Upper lobe of right lung (tissue), 1 donor: ENCODE measurements around the gene GULP1. TPM values are rescaled to one million over a fixed set of nuclear protein-coding genes. Genes with fewer than 3 reads are reported as not detected.
A peak's percentile ranks its signal among the peaks of the same experiment; 100 is the strongest.

Experiments
- ATAC-seq: fragments of 200-7000 bp; cut with Tn5 transposase; one replicate; pipeline ENCODE4 v1.9.1; 2020; ENCODE audit warnings: mild to moderate bottlenecking, moderate library complexity
- DNase-seq: peaks from one replicate; pipeline ENCODE4 v3.0.0-alpha.2; 2020
- H3K27ac ChIP-seq: fragments of 200-600 bp; one replicate; pipeline ENCODE4 v1.8.0; 2022
- H3K27me3 ChIP-seq: fragments of 200-600 bp; one replicate; pipeline ENCODE4 v1.8.0; 2022; ENCODE audit warnings: mild to moderate bottlenecking
- H3K36me3 ChIP-seq: fragments of 200-600 bp; one replicate; pipeline ENCODE4 v1.8.0; 2022
- H3K4me1 ChIP-seq: fragments of 200-600 bp; one replicate; pipeline ENCODE4 v1.8.0; 2022
- H3K4me3 ChIP-seq: fragments of 200-600 bp; one replicate; pipeline ENCODE4 v1.8.0; 2022; ENCODE audit warnings: mild to moderate bottlenecking
- H3K9me3 ChIP-seq: fragments of 200-600 bp; one replicate; pipeline ENCODE4 v1.8.0; 2022
- intact Hi-C: fragments of 100-400 bp; cut with DNase I; formaldehyde crosslinking; loops from one replicate; pipeline ENCODE4 v1.11.0; 2022
- total RNA-seq: library from RNA; stranded (reverse); fragmentation: NEBNext Ultra II Directional; extraction: Animal tissue kit (Norgen Biotek cat#: 25700); gene quantifications from one replicate; pipeline ENCODE4 v1.2.1, GENCODE V29; 2021
- TF ChIP-seq, protein P1 (sequence below): fragments of 200-600 bp; IDR thresholded peaks from one replicate; pipeline ENCODE4 v1.8.0; 2022; ENCODE audit warnings: antibody characterized with exemption
- donor health status: DM: no; HTN: yes; CAD: no; lungs with severe emphysema.

GULP1 gene
- total RNA-seq, 1 donor from 2014 or later: 30.6 TPM

DNA sequence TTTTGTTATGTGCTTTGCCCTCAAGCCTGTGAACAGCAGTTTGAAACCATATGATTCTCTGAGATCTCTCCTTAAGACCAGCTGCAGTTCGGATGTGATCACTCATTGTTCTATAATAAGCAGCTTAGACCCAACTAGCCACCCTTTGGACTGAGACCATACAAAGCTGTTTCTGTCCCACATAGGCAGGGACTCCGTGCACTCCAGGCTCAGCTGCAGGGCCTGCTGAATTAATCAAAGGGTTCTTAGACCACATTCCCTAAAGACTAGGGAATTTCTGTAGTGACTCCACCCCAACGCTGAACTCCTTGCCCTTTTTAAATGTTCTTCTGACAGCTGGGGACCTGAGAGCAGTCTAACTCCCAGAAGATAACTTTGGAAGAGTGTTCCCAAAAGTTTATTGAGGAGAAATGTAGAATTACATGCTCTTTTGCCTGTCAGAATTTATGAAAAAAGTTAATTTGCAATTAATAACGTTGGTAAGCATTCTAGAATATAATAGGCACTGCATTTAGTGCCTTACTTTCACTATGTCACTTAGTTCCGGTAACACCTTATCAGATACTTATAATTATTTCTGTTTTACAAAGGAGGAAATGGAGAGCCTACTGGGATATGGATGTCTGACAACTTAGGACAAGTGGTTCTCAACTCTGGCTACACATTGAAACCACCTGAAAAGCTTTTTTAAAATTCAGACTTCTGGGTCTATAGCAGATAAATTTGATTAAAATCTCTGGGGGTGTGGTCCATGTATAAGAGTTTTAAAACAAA is 42.3 kb downstream of the GULP1 start:
- peak overlapping the region; percentile 28 for H3K4me3 ChIP-seq
- intact Hi-C loops: no loop called here
- no peaks in the 10 kb centered on the region for H3K9me3 ChIP-seq
- TF ChIP-seq, protein P1, sequence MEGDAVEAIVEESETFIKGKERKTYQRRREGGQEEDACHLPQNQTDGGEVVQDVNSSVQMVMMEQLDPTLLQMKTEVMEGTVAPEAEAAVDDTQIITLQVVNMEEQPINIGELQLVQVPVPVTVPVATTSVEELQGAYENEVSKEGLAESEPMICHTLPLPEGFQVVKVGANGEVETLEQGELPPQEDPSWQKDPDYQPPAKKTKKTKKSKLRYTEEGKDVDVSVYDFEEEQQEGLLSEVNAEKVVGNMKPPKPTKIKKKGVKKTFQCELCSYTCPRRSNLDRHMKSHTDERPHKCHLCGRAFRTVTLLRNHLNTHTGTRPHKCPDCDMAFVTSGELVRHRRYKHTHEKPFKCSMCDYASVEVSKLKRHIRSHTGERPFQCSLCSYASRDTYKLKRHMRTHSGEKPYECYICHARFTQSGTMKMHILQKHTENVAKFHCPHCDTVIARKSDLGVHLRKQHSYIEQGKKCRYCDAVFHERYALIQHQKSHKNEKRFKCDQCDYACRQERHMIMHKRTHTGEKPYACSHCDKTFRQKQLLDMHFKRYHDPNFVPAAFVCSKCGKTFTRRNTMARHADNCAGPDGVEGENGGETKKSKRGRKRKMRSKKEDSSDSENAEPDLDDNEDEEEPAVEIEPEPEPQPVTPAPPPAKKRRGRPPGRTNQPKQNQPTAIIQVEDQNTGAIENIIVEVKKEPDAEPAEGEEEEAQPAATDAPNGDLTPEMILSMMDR: no peak
- ATAC-seq (peak; percentile 74), DNase-seq (no peak)
- H3K4me1 ChIP-seq: peaks cover 6% of the 10 kb centered on the region
- no peaks in the 10 kb centered on the region for H3K36me3 ChIP-seq
- H3K27me3 ChIP-seq: no peaks in the 10 kb centered on the region
- H3K27ac ChIP-seq: peak overlapping the region; percentile 63

DNA sequence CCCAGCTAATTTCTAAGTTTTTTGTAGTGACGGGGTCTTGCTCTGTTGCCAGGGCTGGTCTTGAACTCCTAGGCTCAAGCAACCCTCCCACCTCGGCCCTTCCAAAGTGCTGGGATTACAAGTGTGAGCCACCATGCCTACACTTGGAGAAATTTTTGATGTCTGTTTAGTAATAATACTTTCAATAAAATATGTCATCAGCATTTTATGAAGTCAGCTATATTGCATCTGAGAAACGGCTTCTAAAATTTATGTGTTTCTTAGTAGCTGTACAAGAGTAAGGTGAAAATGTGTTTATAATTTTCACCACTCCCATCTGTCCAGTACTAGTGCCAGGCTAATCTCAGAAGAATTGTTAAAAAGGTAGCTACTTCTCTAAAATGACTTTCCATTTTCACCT is 46.8 kb downstream of the GULP1 start:
- ATAC-seq (no peak), DNase-seq (no peak)
- TF ChIP-seq, protein P1: no peak
- H3K4me1 ChIP-seq: peaks cover 3% of the 10 kb centered on the region
- H3K27ac ChIP-seq: no peak overlapping the region
- intact Hi-C loops: no loop called here
- no peaks in the 10 kb centered on the region for H3K36me3 ChIP-seq
- H3K27me3 ChIP-seq: no peaks in the 10 kb centered on the region
- H3K4me3 ChIP-seq: no peak overlapping the region
- H3K9me3 ChIP-seq: no peaks in the 10 kb centered on the region

GRCh38 chr2:188340257-188340656 is 48.6 kb downstream of the GULP1 start:
- TF ChIP-seq, protein P1: no peak
- ATAC-seq: no peak
- intact Hi-C loops: no loop called here
- H3K4me1 ChIP-seq: no peaks in the 10 kb centered on the region
- no peaks in the 10 kb centered on the region for H3K27me3 ChIP-seq
- H3K9me3 ChIP-seq: no peaks in the 10 kb centered on the region
- no peak overlapping the region for H3K4me3 ChIP-seq
- H3K36me3 ChIP-seq: no peaks in the 10 kb centered on the region
- no peak overlapping the region for H3K27ac ChIP-seq
- no peak for DNase-seq

DNA sequence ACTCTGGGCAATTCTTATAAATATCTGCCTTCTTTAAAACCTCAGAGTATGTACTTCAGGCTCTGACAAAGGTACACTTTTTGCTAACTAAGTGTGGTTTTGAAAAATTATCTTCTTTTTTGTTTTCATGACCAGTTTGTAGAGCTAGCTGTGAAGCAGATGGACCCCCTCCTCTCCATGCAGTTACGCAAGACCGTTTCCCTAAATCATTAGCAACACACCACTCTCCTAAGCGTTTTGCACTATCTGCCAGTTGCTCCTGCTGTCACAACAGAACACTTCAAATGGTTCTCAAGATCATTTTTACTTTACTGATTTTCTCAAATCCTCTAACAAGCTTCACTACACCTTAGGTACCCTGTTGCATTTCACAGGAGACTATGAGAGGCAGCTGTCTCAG is 53.3 kb downstream of the GULP1 start:
- no peaks in the 10 kb centered on the region for H3K9me3 ChIP-seq
- H3K36me3 ChIP-seq: no peaks in the 10 kb centered on the region
- DNase-seq: no peak
- intact Hi-C loops: no loop called here
- H3K27ac ChIP-seq: no peak overlapping the region
- H3K4me3 ChIP-seq: no peak overlapping the region
- TF ChIP-seq, protein P1: no peak
- no peaks in the 10 kb centered on the region for H3K27me3 ChIP-seq
- no peaks in the 10 kb centered on the region for H3K4me1 ChIP-seq
- ATAC-seq: no peak

- Histone ChIP-seq H3K9me3 (no peaks in the 10 kb centered on the region), H3K4me1 (no peaks in the 10 kb centered on the region), H3K27ac (no peak overlapping the region), H3K27me3 (no peaks in the 10 kb centered on the region), H3K4me3 (no peak overlapping the region), H3K36me3 (no peaks in the 10 kb centered on the region)
- DNase-seq (no peak), ATAC-seq (no peak)
- TF ChIP-seq, protein P1: no peak
- intact Hi-C loops: no loop called here
Measured at GRCh38 chr2:188345426-188345825, 53.8 kb downstream of the GULP1 start.
